Naive thymus-derived CD8-positive, alpha-beta T cell (primary cell): ENCODE data around the gene CYP1A1. TPM values are rescaled to one million over a fixed set of nuclear protein-coding genes. Genes with fewer than 3 reads are reported as not detected.

ENCODE experiments used
- ATAC-seq, 2 donors: fragments of 150-1000 bp; cut with Tn5 transposase in 1 of 2; sonication (Bioruptor Pico), chemical (Tn5 transposase) in 1 of 2; 1 replicate in 1 of 2; 2 replicates in 1 of 2; pipeline ENCODE4 v1.10.0; 2021; ENCODE audit warnings: mild to moderate bottlenecking in 2 of 2, moderate library complexity in 2 of 2
- POLR2A ChIA-PET: fragments of 350-600 bp; sonication (Branson Sonifier 250); formaldehyde crosslinking; loops from one replicate; lab custom pipeline; 2021; ENCODE audit warnings: antibody characterized with exemption; lab: Charles Lee
- DNase-seq, 10 donors: peaks; one replicate each; pipeline versions ENCODE4 v3.0.0 to v3.0.0-alpha.2; 2020 to 2022
- H3K27ac Mint-ChIP-seq, 10 donors: one replicate each; pipeline ENCODE4 v1.8.0; 2020 to 2022; ENCODE audit warnings: mild to moderate bottlenecking in 10 of 10, mixed read lengths in 10 of 10, moderate library complexity in 4 of 10, inconsistent platforms in 1 of 10
- H3K27me3 Mint-ChIP-seq, 5 donors: one replicate each; pipeline ENCODE4 v1.8.0; 2021 to 2022; ENCODE audit warnings: mixed read lengths in 5 of 5
- H3K36me3 Mint-ChIP-seq, 3 donors: one replicate each; pipeline ENCODE4 v1.8.0; 2020 to 2022; ENCODE audit warnings: mixed read lengths in 3 of 3, mild to moderate bottlenecking in 2 of 3, inconsistent platforms in 1 of 3
- H3K4me1 Mint-ChIP-seq, 4 donors: one replicate each; pipeline ENCODE4 v1.8.0; 2021 to 2022; ENCODE audit warnings: mixed read lengths in 4 of 4
- H3K4me3 Mint-ChIP-seq, 10 donors: one replicate each; pipeline ENCODE4 v1.8.0; 2020 to 2022; ENCODE audit warnings: mild to moderate bottlenecking in 10 of 10, mixed read lengths in 10 of 10, moderate library complexity in 6 of 10, inconsistent platforms in 1 of 10
- H3K9me3 Mint-ChIP-seq, 9 donors: one replicate each; pipeline ENCODE4 v1.8.0; 2020 to 2022; ENCODE audit warnings: mixed read lengths in 9 of 9, mild to moderate bottlenecking in 3 of 9, inconsistent platforms in 1 of 9, moderate library complexity in 1 of 9
- polyA plus RNA-seq, 3 donors: library from polyadenylated mRNA; unstranded; fragments of 300-500 nt; fragmentation: Illumina TruSeq; gene quantifications; one replicate each; pipeline ENCODE4 v1.2.3, GENCODE V29; 2021
- total RNA-seq, 8 experiments: library from RNA in 2 of 8; stranded (reverse) in 2 of 8; gene quantifications; one replicate each; pipeline ENCODE4 v1.2.3 and lab custom pipeline; 2021 to 2026

The CYP1A1 gene
- total and polyA plus RNA-seq, 5 experiments from 2014 or later = 0.18 to 0.27 TPM; not detected in 3

DNA sequence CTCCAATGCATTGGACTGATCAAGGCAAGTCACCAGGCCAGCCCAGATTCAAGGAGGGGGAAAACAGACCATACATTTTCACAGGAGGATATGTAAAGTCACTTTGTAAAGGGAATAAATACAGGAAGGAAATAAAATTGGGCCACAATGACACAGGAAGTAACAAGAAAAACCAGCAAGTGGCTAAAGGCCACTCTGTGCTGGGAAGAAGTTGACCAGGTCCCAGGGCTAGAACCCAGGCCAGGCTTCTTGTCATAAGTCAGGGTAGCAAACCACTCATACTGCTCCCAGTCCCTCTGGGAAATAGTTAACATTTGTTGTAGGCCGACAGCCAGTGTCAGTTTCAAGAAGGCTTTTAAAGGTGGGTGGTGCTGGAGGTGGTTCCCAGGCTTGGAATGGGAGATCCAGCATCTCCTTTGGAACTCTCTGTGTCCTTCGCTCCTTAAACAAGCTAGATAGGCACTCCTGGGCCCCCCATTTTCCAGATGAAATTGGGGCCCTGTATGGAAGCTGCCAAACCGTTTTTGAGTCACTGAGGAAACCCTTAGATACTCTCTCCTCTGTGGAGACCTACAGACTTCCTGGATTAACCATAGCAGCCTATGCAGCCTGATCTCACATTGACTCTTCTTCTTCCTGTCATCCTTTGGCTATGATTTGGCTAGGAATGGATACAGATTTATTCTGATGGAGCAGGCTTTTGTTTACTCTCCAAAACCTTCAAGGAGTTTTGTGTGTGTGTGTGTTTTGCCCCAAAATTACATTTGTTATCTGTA, 14.8 kb downstream of the CYP1A1 start:
- POLR2A ChIA-PET = interaction anchor here (0.6 kb wide), 1 partner anchor 479 kb away, joined by 3 read pairs; no protein-coding TSS in a partner anchor
- H3K27ac Mint-ChIP-seq = peak overlapping the region in 2 of 10 donors; percentile 8 to 51
- H3K9me3 Mint-ChIP-seq = no peaks in the 10 kb centered on the region

GRCh38 chr15:74709892-74710291, 15.4 kb downstream of the CYP1A1 start:
- no peak for DNase-seq
- H3K4me3 Mint-ChIP-seq = no peak overlapping the region
- peaks cover 4 to 12% (median 5%) of the 10 kb centered on the region in 4 donors for H3K4me1 Mint-ChIP-seq
- H3K27me3 Mint-ChIP-seq = peaks cover 0 to 10% (median 5%) of the 10 kb centered on the region in 5 donors
- H3K27ac Mint-ChIP-seq = peak overlapping the region in 2 of 10 donors; percentile 8 to 51
- no peak for ATAC-seq
- POLR2A ChIA-PET = interaction anchor here (0.6 kb wide), 1 partner anchor 479 kb away, joined by 3 read pairs; no protein-coding TSS in a partner anchor
- no peaks in the 10 kb centered on the region for H3K9me3 Mint-ChIP-seq
- no peaks in the 10 kb centered on the region for H3K36me3 Mint-ChIP-seq

More for the DNA sequence above, 14.8 kb downstream of the CYP1A1 start:
- ATAC-seq (no peak), DNase-seq (no peak)
- peaks cover 0 to 10% (median 5%) of the 10 kb centered on the region in 5 donors for H3K27me3 Mint-ChIP-seq
- no peak overlapping the region for H3K4me3 Mint-ChIP-seq
- no peaks in the 10 kb centered on the region for H3K36me3 Mint-ChIP-seq
- H3K4me1 Mint-ChIP-seq = peaks cover 4 to 12% (median 5%) of the 10 kb centered on the region in 4 donors

DNA sequence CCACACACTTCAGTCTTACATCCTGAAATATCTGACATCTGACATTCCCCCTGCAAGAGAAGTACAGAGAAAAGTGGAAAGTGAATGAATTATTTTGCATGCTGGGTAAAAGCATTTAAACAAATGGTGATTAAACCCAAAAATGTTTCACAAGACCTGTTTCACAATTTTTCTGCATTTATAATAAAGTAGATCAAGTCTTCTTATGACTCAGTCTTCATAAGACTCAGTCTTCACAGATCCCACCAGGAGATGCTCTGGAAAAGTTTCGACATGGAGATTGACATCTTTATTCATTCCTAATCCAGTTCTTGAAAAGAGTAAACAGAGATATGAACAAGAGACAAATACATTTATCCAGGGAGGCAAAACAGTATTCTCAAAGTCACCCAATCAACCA, 16.3 kb downstream of the CYP1A1 start:
- ATAC-seq = no peak
- H3K4me3 Mint-ChIP-seq = no peak overlapping the region
- H3K36me3 Mint-ChIP-seq = no peaks in the 10 kb centered on the region
- H3K27me3 Mint-ChIP-seq = peaks cover 0 to 14% (median 5%) of the 10 kb centered on the region in 5 donors
- H3K27ac Mint-ChIP-seq = no peak overlapping the region
- no peak for DNase-seq
- H3K9me3 Mint-ChIP-seq = no peaks in the 10 kb centered on the region
- POLR2A ChIA-PET = interaction anchor here (0.6 kb wide), 1 partner anchor 820 kb away, joined by 7 read pairs; no protein-coding TSS in a partner anchor
- H3K4me1 Mint-ChIP-seq = peaks cover 4 to 12% (median 5%) of the 10 kb centered on the region in 4 donors

DNA sequence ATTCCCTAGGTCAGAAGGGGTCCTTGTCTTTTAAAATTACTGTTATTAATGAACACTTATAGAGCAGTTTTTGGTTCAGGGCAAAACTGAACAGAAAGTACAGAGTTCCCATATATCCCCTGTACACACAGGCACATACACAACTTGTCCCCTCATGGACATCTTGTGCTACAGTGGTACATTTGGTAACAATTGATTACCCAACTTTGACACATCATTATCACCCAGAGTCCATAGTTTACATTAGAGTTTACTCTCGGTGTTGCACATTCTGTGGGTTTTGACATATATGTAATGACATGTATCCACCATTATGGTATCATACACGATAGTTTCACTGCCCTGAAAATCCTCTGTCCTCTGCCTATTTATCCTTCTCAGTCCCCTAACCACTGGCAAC, 28.5 kb downstream of the CYP1A1 start:
- no peaks in the 10 kb centered on the region for H3K9me3 Mint-ChIP-seq
- peaks cover 20 to 49% (median 45%) of the 10 kb centered on the region in 4 donors for H3K4me1 Mint-ChIP-seq
- DNase-seq = no peak
- no peak for ATAC-seq
- H3K4me3 Mint-ChIP-seq = peak overlapping the region; percentile 90 to 100 (median 100)
- H3K27ac Mint-ChIP-seq = peak overlapping the region; percentile 98 to 100 (median 100)
- no peaks in the 10 kb centered on the region for H3K36me3 Mint-ChIP-seq
- H3K27me3 Mint-ChIP-seq = peaks cover 0 to 8% (median 3%) of the 10 kb centered on the region in 5 donors
- POLR2A ChIA-PET = interaction anchor here (1.1 kb wide), 1 partner anchor 81 kb away, joined by 5 read pairs; the partner anchor contains the start of gene CLK3

DNA sequence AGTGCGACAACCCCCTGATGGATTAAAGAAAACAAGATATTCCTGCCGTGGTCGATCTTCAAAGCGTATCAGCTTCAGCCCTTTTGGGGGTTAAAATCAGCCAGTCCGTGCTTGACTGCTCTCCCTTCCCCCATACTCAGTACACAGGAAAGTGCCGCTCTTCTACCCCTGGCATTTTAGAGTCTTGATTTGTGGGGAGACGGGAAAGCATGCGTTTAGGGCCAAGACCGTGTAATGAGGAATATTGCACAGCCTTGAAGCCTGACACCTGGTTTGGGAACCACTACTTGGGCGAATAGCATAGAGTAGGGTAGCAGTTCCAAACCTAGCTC, 29.0 kb downstream of the CYP1A1 start:
- Mint-ChIP-seq H3K9me3 (no peaks in the 10 kb centered on the region), H3K4me3 (peak overlapping the region; percentile 90 to 100 (median 100)), H3K36me3 (no peaks in the 10 kb centered on the region), H3K27me3 (peaks cover 0 to 5% (median 0%) of the 10 kb centered on the region in 5 donors), H3K4me1 (peaks cover 20 to 49% (median 45%) of the 10 kb centered on the region in 4 donors), H3K27ac (peak overlapping the region; percentile 98 to 100 (median 100))
- ATAC-seq (no peak), DNase-seq (no peak)
- POLR2A ChIA-PET = interaction anchor here (1.1 kb wide), 2 partner anchors 29 to 80 kb away, joined by 4 to 5 read pairs; partner anchors contain the start of genes CLK3 and CYP1A1

GRCh38 chr15:74695597-74696397, 29.5 kb downstream of the CYP1A1 start, which contains the start of gene EDC3:
Gene EDC3 (minus strand): TSS chr15:74696024. CDS start chr15:74675124, 20,900 bp downstream.
- DNase-seq (peak; percentile 80 to 94 (median 86)), ATAC-seq (peak; percentile 92 to 93)
- H3K4me1 Mint-ChIP-seq = peaks cover 20 to 54% (median 45%) of the 10 kb centered on the region in 4 donors
- H3K9me3 Mint-ChIP-seq = no peaks in the 10 kb centered on the region
- peaks cover 0 to 2% (median 0%) of the 10 kb centered on the region in 5 donors for H3K27me3 Mint-ChIP-seq
- H3K4me3 Mint-ChIP-seq = peak within 1 kb of the TSS; percentile 90 to 100 (median 100)
- H3K36me3 Mint-ChIP-seq = peaks cover 0 to 3% (median 0%) of the 10 kb centered on the region in 3 donors
- POLR2A ChIA-PET = interaction anchor here (0.8 to 1.1 kb wide), 5 partner anchors 24 to 944 kb away, joined by 3 to 5 read pairs (median 3); partner anchors contain the start of genes CLK3, CYP1A1 and IMP3
- H3K27ac Mint-ChIP-seq = peak within 1 kb of the TSS; percentile 98 to 100 (median 100)

DNA sequence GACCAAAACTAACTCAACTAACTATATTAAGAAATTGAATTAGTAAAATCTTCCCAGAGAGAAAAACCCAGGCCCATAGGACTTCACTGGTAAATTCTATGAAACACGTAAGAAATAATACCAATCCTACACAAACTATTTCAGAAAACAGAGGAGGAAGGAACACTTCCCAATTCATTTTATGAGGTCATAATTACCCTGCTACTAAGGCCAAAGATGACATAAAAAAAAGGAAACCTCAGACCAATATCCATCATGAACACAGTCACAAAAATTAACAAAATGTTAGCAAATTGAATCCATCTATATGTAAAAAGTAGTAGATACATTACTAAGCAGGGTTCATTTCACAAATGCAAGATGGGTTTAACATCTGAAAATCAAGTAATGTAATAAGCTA, 33.0 kb downstream of the CYP1A1 start:
- POLR2A ChIA-PET = no interaction called here
- ATAC-seq (no peak), DNase-seq (no peak)
- no peaks in the 10 kb centered on the region for H3K27me3 Mint-ChIP-seq
- H3K9me3 Mint-ChIP-seq = no peaks in the 10 kb centered on the region
- peaks cover 0 to 16% (median 0%) of the 10 kb centered on the region in 3 donors for H3K36me3 Mint-ChIP-seq
- H3K4me3 Mint-ChIP-seq = no peak overlapping the region
- H3K4me1 Mint-ChIP-seq = peaks cover 26 to 53% (median 52%) of the 10 kb centered on the region in 4 donors
- peak overlapping the region in 1 of 10 donors; percentile 73 for H3K27ac Mint-ChIP-seq

DNA sequence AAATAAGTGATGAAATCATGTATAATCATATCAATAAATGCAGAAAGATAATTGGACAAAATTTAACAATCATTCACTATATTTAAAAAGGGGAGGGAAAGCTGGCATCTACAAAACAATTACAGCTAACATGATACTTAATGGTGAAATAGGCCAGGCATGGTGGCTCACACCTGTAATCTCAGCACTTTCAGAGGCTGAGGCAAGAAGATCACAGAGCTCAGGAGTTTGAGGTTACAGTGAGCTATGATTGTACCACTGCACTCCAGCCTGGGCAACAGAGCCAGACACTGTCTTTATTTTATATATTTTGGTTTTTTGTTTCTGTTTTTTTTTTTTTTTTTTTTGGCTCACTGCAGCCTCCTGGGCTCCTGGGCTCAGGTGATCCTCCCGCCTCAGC, 41.6 kb downstream of the CYP1A1 start:
- H3K4me3 Mint-ChIP-seq = no peak overlapping the region
- H3K27ac Mint-ChIP-seq = no peak overlapping the region
- H3K27me3 Mint-ChIP-seq = no peaks in the 10 kb centered on the region
- POLR2A ChIA-PET = interaction anchor here (0.6 kb wide), 1 partner anchor 386 kb away, joined by 3 read pairs; no protein-coding TSS in a partner anchor
- peaks cover 0 to 3% (median 0%) of the 10 kb centered on the region in 9 donors for H3K9me3 Mint-ChIP-seq
- H3K4me1 Mint-ChIP-seq = peaks cover 6 to 18% (median 12%) of the 10 kb centered on the region in 4 donors
- ATAC-seq (no peak), DNase-seq (no peak)
- peaks cover 10 to 48% (median 15%) of the 10 kb centered on the region in 3 donors for H3K36me3 Mint-ChIP-seq

DNA sequence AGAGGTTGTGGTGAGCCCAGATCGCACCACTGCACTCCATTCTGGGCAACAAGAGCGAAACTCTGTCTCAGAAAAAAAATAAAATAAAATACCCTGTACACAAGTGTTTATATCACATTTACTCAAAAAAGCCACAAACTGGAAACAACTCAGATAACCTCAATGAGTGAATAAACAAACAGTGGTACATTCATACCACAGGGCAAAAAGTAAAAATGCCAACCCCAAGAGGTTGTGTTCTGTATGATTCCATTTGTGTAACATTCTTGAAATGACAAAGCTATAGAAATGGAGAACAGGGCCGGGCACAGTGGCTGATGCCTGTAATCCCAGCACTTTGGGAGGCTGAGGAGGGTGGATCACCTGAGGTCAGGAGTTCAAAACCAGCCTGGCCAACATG, 42.4 kb downstream of the CYP1A1 start:
- peaks cover 0 to 3% (median 0%) of the 10 kb centered on the region in 9 donors for H3K9me3 Mint-ChIP-seq
- peaks cover 10 to 44% (median 15%) of the 10 kb centered on the region in 3 donors for H3K36me3 Mint-ChIP-seq
- peaks cover 3 to 14% (median 12%) of the 10 kb centered on the region in 4 donors for H3K4me1 Mint-ChIP-seq
- no peak overlapping the region for H3K27ac Mint-ChIP-seq
- no peak for DNase-seq
- ATAC-seq = no peak
- POLR2A ChIA-PET = no interaction called here
- H3K4me3 Mint-ChIP-seq = no peak overlapping the region
- no peaks in the 10 kb centered on the region for H3K27me3 Mint-ChIP-seq

DNA sequence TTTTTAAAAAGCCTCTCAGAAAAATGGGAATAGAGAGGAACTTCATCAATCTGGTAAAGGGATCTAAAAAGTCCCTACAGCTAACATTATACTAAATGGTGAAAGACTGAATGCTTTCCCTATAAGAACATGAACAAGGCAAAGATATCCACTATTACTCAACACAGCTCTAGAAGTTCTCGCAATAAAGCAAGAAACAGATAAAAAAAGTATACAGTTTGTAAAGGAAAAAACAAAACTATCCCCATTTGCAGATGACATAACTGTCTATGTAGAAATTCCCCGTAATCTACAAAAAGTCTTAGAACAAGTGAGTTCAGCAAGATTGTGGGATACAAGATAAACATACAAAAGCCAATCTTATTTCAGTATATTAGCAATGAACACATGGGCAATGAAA, 44.9 kb downstream of the CYP1A1 start:
- POLR2A ChIA-PET = no interaction called here
- Mint-ChIP-seq H3K27me3 (no peaks in the 10 kb centered on the region), H3K27ac (no peak overlapping the region), H3K36me3 (peaks cover 9 to 37% (median 9%) of the 10 kb centered on the region in 3 donors), H3K4me1 (peaks cover 8 to 23% (median 18%) of the 10 kb centered on the region in 4 donors), H3K9me3 (peaks cover 0 to 3% (median 0%) of the 10 kb centered on the region in 9 donors), H3K4me3 (no peak overlapping the region)
- ATAC-seq = no peak
- DNase-seq = no peak

GRCh38 chr15:74676801-74677200, 48.5 kb downstream of the CYP1A1 start:
- POLR2A ChIA-PET = no interaction called here
- Mint-ChIP-seq H3K27ac (peak overlapping the region in 1 of 10 donors; percentile 3), H3K9me3 (no peaks in the 10 kb centered on the region), H3K36me3 (peaks cover 2 to 36% (median 7%) of the 10 kb centered on the region in 3 donors), H3K4me1 (peaks cover 12 to 24% (median 18%) of the 10 kb centered on the region in 4 donors), H3K27me3 (no peaks in the 10 kb centered on the region), H3K4me3 (no peak overlapping the region)
- ATAC-seq (no peak), DNase-seq (no peak)

DNA sequence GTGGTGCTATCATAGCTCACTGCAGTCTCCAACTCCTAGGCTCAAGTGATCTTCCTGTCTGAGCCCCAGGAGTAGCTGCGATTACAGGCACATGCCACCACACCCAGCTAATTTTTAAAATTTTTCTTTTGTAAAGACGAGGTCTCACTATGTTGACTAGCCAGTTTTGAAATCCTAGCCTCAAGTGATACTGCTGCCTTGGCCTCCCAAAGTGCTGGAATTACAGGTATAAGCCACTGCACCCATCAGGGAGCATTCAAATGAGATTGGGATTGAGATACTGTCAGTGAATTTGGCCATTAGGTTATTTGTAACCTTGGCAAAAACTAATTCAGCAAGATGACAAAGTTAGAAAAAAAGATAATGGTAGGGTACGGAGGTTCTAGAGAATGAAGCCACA, 51.2 kb downstream of the CYP1A1 start:
- no peaks in the 10 kb centered on the region for H3K9me3 Mint-ChIP-seq
- DNase-seq (no peak), ATAC-seq (no peak)
- peaks cover 8 to 17% (median 13%) of the 10 kb centered on the region in 4 donors for H3K4me1 Mint-ChIP-seq
- H3K27ac Mint-ChIP-seq = peak overlapping the region in 2 of 10 donors; percentile 27 to 47
- H3K27me3 Mint-ChIP-seq = no peaks in the 10 kb centered on the region
- POLR2A ChIA-PET = no interaction called here
- H3K4me3 Mint-ChIP-seq = no peak overlapping the region
- H3K36me3 Mint-ChIP-seq = peaks cover 7 to 51% (median 9%) of the 10 kb centered on the region in 3 donors
